SU-DHL-6 (cell line): ENCODE data around the gene HS3ST3A1.

ENCODE experiments used
- H2AFZ ChIP-seq: fragments of 200-600 bp; sonication (generic); 2 replicates; pipeline ENCODE4 v1.6.1; 2014; ENCODE audit warnings: low read depth, mild to moderate bottlenecking, moderate library complexity, mixed read lengths, antibody characterized with exemption, low read length; ENCODE audit not compliant: severe bottlenecking
- H3F3A ChIP-seq: fragments of 200-600 bp; shearing (Covaris generic); 2 replicates; pipeline ENCODE4 v1.6.0; 2016; ENCODE audit warnings: antibody characterized with exemption, mild to moderate bottlenecking; ENCODE audit not compliant: insufficient read depth
- H3K27ac ChIP-seq: fragments of 200-600 bp; sonication (generic); 2 replicates; pipeline ENCODE4 v1.5.1; 2016; ENCODE audit warnings: low read depth, mild to moderate bottlenecking, low read length, moderate library complexity, mixed read lengths
- H3K27me3 ChIP-seq: fragments of 200-600 bp; sonication (generic), shearing (Covaris generic); 2 replicates; pipeline ENCODE4 v1.6.0; 2014; ENCODE audit warnings: mild to moderate bottlenecking, low read length
- H3K36me3 ChIP-seq: fragments of 200-600 bp; sonication (generic); 2 replicates; pipeline ENCODE4 v1.6.1; 2014; ENCODE audit warnings: mild to moderate bottlenecking, low read length, mixed read lengths
- H3K4me2 ChIP-seq: fragments of 300-600, 200-600 bp; shearing (Covaris generic), sonication (generic); 2 replicates; pipeline ENCODE4 v1.6.0; 2014; ENCODE audit warnings: low read length, low read depth, mild to moderate bottlenecking; ENCODE audit not compliant: poor library complexity, severe bottlenecking
- H3K4me3 ChIP-seq: fragments of 200-600 bp; sonication (generic); 2 replicates; pipeline ENCODE4 v1.5.1; 2014; ENCODE audit warnings: antibody characterized with exemption, low read length, mild to moderate bottlenecking, mixed read lengths; ENCODE audit not compliant: insufficient read depth, poor library complexity, severe bottlenecking
- H3K79me2 ChIP-seq: fragments of 200-600 bp; sonication (generic); 2 replicates; pipeline ENCODE4 v1.6.1; 2014; ENCODE audit warnings: mild to moderate bottlenecking, low read length, moderate library complexity; ENCODE audit not compliant: insufficient read depth
- H3K9ac ChIP-seq: fragments of 200-600 bp; sonication (generic); 2 replicates; pipeline ENCODE4 v1.7.0; 2014; ENCODE audit warnings: mild to moderate bottlenecking, low read length
- H3K9me2 ChIP-seq: fragments of 200-600 bp; sonication (generic); replicated peaks from 2 replicates; pipeline ENCODE4 v1.6.1; 2014; ENCODE audit warnings: low read length; ENCODE audit not compliant: insufficient read depth
- H3K9me3 ChIP-seq: fragments of 200-600 bp; sonication (generic); 2 replicates; pipeline ENCODE4 v1.6.1; 2014; ENCODE audit warnings: low read length, mixed read lengths; ENCODE audit not compliant: insufficient read depth
- H4K20me1 ChIP-seq: fragments of 200-600 bp; sonication (generic); 2 replicates; pipeline ENCODE4 v1.6.1; 2014; ENCODE audit warnings: low read depth, mild to moderate bottlenecking, antibody characterized with exemption, low read length, moderate library complexity, mixed read lengths
- EZH2phosphoT487 ChIP-seq: fragments of 200-600 bp; sonication (generic), shearing (Covaris generic); conservative IDR thresholded peaks from 2 replicates; pipeline ENCODE4 v1.6.1; 2018; ENCODE audit warnings: mild to moderate bottlenecking, antibody characterized with exemption, low read length, moderate library complexity, mixed read lengths
- TF ChIP-seq, protein P1 (sequence below): fragments of 200-600 bp; sonication (generic); IDR thresholded peaks from one replicate; pipeline ENCODE4 v1.5.1; 2017; ENCODE audit warnings: antibody characterized with exemption, mild to moderate bottlenecking, low read length, moderate library complexity; ENCODE audit not compliant: insufficient read depth, poor library complexity, severe bottlenecking

Gene HS3ST3A1

DNA sequence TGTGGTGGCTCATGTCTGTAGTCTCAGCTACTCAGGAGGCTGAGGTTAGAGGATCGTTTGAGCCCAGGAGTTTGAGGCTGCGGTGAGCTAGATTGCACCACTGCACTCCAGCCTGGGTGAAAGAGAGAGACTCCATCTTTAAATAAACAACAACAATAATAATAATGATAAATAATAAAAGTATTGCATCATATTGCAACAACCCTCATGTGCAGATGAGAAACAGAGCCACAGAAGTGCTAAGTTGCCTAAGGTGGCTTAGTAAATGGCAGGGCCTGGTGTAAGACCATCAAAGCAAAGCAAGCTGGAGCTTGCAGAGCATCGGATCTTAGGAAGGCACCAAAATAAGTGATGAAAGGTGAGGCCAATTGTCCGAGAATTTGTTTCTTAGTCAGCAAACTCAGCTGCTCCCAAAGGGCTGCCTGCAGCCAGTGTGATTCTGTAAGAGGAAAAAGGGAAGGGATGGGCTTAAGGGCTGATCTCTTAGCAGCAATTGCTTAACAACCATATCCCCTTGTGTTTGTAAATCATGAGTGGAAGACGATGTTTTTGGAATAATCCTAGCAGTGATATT lies 45.3 kb upstream of the HS3ST3A1 start:
- H3K79me2 ChIP-seq = no peaks in the 10 kb centered on the region
- H3F3A ChIP-seq = no peaks in the 10 kb centered on the region
- H3K4me2 ChIP-seq = no peak overlapping the region
- H4K20me1 ChIP-seq = no peaks in the 10 kb centered on the region
- H2AFZ ChIP-seq = no peak overlapping the region
- no peaks in the 10 kb centered on the region for H3K36me3 ChIP-seq
- no peak overlapping the region for H3K4me3 ChIP-seq
- no peaks in the 10 kb centered on the region for H3K27me3 ChIP-seq
- no peaks in the 10 kb centered on the region for H3K9me2 ChIP-seq
- no peak overlapping the region for H3K27ac ChIP-seq
- H3K9ac ChIP-seq = no peak overlapping the region
- no peaks in the 10 kb centered on the region for H3K9me3 ChIP-seq
- TF ChIP-seq, protein P1, sequence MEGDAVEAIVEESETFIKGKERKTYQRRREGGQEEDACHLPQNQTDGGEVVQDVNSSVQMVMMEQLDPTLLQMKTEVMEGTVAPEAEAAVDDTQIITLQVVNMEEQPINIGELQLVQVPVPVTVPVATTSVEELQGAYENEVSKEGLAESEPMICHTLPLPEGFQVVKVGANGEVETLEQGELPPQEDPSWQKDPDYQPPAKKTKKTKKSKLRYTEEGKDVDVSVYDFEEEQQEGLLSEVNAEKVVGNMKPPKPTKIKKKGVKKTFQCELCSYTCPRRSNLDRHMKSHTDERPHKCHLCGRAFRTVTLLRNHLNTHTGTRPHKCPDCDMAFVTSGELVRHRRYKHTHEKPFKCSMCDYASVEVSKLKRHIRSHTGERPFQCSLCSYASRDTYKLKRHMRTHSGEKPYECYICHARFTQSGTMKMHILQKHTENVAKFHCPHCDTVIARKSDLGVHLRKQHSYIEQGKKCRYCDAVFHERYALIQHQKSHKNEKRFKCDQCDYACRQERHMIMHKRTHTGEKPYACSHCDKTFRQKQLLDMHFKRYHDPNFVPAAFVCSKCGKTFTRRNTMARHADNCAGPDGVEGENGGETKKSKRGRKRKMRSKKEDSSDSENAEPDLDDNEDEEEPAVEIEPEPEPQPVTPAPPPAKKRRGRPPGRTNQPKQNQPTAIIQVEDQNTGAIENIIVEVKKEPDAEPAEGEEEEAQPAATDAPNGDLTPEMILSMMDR = no peak
- no peak for TF ChIP-seq EZH2phosphoT487

DNA sequence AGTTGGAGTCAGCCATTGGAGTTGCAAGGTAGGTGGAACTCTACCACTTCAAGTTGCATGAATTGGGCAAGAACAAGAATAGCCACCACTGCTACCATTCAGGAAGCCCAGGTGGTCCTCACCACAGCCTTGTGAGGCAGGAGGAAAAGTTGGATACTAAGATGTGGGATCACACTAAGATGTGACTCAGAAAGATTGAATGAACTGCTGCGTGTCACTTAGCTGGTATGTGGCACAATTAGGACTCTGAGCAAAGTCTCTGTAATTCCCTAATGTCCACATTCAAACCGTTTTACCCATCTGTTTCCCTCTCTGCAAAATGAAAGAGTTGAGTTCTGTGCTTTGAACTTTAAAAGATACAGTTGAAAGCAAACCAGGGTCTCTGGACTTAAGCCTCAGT lies 44.7 kb upstream of the HS3ST3A1 start:
- H3K79me2 ChIP-seq = no peaks in the 10 kb centered on the region
- no peak overlapping the region for H3K4me3 ChIP-seq
- no peaks in the 10 kb centered on the region for H3K36me3 ChIP-seq
- no peaks in the 10 kb centered on the region for H3K9me2 ChIP-seq
- no peak overlapping the region for H3K4me2 ChIP-seq
- no peak overlapping the region for H3K9ac ChIP-seq
- H3K27ac ChIP-seq = no peak overlapping the region
- no peaks in the 10 kb centered on the region for H3K27me3 ChIP-seq
- no peak overlapping the region for H2AFZ ChIP-seq
- no peaks in the 10 kb centered on the region for H3F3A ChIP-seq
- no peaks in the 10 kb centered on the region for H4K20me1 ChIP-seq
- no peaks in the 10 kb centered on the region for H3K9me3 ChIP-seq
- TF ChIP-seq, protein P1 = no peak
- no peak for TF ChIP-seq EZH2phosphoT487

DNA sequence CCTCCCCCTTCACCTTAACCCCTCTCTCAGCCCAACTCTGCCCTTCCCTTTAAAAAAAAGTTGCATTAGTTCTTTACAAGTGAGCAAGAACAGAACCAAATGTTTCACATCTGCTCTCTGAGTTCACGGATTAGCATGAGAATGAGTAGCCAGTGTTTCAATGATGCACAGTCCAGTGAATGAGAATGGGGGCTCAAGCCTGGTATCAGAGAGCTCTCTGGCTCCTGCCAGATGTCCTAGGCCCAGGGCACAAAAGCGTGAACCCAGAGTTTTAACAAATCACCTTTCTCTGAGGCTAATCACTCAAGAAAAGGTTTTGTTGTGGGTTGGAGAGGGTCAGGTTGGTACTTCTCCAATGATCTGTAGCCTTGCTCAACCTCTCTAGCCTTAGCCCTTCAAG lies 41.5 kb upstream of the HS3ST3A1 start:
- H3K4me2 ChIP-seq = no peak overlapping the region
- H3K79me2 ChIP-seq = no peaks in the 10 kb centered on the region
- H3K27ac ChIP-seq = no peak overlapping the region
- H3F3A ChIP-seq = no peaks in the 10 kb centered on the region
- H3K36me3 ChIP-seq = no peaks in the 10 kb centered on the region
- H4K20me1 ChIP-seq = no peaks in the 10 kb centered on the region
- TF ChIP-seq, protein P1 = no peak
- no peak for TF ChIP-seq EZH2phosphoT487
- H3K27me3 ChIP-seq = no peaks in the 10 kb centered on the region
- H3K9me3 ChIP-seq = no peaks in the 10 kb centered on the region
- H3K9me2 ChIP-seq = no peaks in the 10 kb centered on the region
- H2AFZ ChIP-seq = no peak overlapping the region
- H3K9ac ChIP-seq = no peak overlapping the region
- no peak overlapping the region for H3K4me3 ChIP-seq

DNA sequence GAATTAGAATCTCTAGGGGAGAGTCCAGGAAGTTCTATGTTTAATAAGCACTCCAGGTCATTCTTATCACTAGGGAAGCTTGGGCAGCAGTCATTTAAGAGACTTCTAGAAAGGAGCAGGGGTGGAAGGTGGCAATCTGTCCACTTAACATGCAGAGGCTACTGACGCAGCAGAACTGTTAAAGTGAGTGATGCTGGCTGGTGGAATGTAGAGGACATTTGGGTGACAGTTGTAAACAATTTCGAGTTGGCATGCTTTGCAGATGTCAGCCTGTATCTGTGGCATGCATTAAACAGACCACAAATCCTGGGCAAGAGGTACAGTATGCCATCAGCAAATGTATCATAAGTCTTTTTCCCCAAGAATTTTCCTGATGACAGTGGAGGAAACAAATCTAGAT lies 40.5 kb upstream of the HS3ST3A1 start:
- H3K9me3 ChIP-seq = no peaks in the 10 kb centered on the region
- H2AFZ ChIP-seq = no peak overlapping the region
- H3K9ac ChIP-seq = no peak overlapping the region
- no peak overlapping the region for H3K27ac ChIP-seq
- H3K4me3 ChIP-seq = no peak overlapping the region
- H3K79me2 ChIP-seq = no peaks in the 10 kb centered on the region
- no peaks in the 10 kb centered on the region for H3K27me3 ChIP-seq
- no peaks in the 10 kb centered on the region for H3F3A ChIP-seq
- no peak for TF ChIP-seq EZH2phosphoT487
- TF ChIP-seq, protein P1 = no peak
- no peak overlapping the region for H3K4me2 ChIP-seq
- no peaks in the 10 kb centered on the region for H3K36me3 ChIP-seq
- no peaks in the 10 kb centered on the region for H4K20me1 ChIP-seq
- no peaks in the 10 kb centered on the region for H3K9me2 ChIP-seq
